Fibroblast of mammary gland (primary cell): ENCODE measurements around the gene PGAP3.

Source experiments
- DNase-seq: peaks from one replicate; pipeline ENCODE4 v3.0.0-alpha.2; 2010; ENCODE audit warnings: low read depth
- H3K4me3 ChIP-seq: 2 replicates; pipeline ENCODE4 v1.5.1; 2011; ENCODE audit warnings: low read depth, mild to moderate bottlenecking, low read length, moderate library complexity; ENCODE audit not compliant: control insufficient read depth
- TF ChIP-seq, protein P1 (sequence below): conservative IDR thresholded peaks from 2 replicates; pipeline ENCODE4 v1.5.1; 2011; ENCODE audit warnings: low read depth, low read length, inconsistent platforms; ENCODE audit not compliant: control insufficient read depth, insufficient read depth

The PGAP3 gene

DNA sequence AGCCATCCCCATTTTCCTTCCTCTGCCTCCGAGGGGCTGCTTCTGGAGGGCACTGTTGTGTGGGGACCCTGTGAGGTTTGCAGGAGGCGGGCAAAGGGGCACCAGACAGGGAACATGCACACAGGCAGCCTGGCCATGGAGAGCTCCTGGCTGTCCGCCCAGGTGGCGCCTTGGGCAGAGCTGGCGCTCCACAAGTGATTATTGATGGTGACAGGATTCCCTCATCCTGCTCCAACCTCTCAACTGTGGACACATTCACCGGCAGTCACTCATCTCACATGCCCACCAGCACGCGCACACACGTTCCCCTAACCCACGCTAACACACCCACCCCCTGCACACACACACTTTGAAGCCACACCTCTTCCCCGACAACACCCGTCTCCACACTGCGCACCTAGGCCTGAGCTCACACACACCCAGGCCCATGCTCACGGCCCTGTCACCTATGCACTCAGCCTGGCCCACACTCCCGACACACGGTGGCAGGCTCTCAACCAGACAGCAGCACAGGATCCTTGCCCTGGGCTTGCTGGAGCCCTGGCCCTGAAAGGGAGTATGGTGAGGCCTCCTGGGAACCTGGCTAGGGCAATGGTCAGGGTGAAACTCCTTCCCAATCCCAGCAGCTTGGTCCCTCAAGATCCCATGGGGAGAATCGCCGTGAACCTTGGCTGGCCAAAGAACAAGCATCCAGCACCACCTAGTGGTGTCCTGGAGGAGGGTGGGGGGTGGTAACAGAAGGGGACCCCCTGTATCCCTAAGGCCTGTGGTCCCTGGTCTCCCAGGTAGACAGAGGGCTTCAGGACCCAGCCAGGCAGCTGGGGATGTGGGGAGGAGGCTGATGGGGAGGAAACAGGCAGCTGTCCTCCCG, 16.0 kb downstream of the PGAP3 start:
- TF ChIP-seq, protein P1, sequence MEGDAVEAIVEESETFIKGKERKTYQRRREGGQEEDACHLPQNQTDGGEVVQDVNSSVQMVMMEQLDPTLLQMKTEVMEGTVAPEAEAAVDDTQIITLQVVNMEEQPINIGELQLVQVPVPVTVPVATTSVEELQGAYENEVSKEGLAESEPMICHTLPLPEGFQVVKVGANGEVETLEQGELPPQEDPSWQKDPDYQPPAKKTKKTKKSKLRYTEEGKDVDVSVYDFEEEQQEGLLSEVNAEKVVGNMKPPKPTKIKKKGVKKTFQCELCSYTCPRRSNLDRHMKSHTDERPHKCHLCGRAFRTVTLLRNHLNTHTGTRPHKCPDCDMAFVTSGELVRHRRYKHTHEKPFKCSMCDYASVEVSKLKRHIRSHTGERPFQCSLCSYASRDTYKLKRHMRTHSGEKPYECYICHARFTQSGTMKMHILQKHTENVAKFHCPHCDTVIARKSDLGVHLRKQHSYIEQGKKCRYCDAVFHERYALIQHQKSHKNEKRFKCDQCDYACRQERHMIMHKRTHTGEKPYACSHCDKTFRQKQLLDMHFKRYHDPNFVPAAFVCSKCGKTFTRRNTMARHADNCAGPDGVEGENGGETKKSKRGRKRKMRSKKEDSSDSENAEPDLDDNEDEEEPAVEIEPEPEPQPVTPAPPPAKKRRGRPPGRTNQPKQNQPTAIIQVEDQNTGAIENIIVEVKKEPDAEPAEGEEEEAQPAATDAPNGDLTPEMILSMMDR = peak; percentile 53
- DNase-seq = peak; percentile 37
- H3K4me3 ChIP-seq = no peak overlapping the region

- no peak overlapping the region for H3K4me3 ChIP-seq
- DNase-seq = no peak
- TF ChIP-seq, protein P1 = no peak
Observed at GRCh38 chr17:39670746-39671145, 17.1 kb downstream of the PGAP3 start.

DNA sequence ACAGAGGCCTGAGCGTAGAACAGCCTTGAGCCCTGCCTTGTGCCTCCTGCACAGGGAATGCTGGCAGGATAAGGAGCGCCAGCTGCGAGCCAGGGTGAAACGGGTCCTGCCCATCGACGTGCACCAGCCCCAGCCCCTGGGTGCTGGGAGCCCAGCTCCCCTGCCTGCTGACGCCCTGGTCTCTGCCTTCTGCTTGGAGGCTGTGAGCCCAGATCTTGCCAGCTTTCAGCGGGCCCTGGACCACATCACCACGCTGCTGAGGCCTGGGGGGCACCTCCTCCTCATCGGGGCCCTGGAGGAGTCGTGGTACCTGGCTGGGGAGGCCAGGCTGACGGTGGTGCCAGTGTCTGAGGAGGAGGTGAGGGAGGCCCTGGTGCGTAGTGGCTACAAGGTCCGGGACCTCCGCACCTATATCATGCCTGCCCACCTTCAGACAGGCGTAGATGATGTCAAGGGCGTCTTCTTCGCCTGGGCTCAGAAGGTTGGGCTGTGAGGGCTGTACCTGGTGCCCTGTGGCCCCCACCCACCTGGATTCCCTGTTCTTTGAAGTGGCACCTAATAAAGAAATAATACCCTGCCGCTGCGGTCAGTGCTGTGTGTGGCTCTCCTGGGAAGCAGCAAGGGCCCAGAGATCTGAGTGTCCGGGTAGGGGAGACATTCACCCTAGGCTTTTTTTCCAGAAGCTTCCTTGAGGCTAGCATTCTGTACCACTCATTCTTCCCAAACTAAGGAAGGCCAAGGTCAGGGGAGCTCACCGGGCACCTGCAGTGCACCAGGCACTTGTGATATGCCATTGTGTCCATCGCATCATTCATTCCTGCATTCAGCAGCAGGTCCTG, 17.7 kb downstream of the PGAP3 start:
- H3K4me3 ChIP-seq = no peak overlapping the region
- TF ChIP-seq, protein P1 = no peak
- no peak for DNase-seq

GRCh38 chr17:39667945-39668924, 19.6 kb downstream of the PGAP3 start, which contains the start of gene PNMT:
Gene PNMT (plus strand): TSS chr17:39668453. CDS start chr17:39668476, 23 bp downstream.
- H3K4me3 ChIP-seq = no peak within 1 kb of the TSS
- TF ChIP-seq, protein P1 = peak; percentile 38
- peak; percentile 42 for DNase-seq

DNA sequence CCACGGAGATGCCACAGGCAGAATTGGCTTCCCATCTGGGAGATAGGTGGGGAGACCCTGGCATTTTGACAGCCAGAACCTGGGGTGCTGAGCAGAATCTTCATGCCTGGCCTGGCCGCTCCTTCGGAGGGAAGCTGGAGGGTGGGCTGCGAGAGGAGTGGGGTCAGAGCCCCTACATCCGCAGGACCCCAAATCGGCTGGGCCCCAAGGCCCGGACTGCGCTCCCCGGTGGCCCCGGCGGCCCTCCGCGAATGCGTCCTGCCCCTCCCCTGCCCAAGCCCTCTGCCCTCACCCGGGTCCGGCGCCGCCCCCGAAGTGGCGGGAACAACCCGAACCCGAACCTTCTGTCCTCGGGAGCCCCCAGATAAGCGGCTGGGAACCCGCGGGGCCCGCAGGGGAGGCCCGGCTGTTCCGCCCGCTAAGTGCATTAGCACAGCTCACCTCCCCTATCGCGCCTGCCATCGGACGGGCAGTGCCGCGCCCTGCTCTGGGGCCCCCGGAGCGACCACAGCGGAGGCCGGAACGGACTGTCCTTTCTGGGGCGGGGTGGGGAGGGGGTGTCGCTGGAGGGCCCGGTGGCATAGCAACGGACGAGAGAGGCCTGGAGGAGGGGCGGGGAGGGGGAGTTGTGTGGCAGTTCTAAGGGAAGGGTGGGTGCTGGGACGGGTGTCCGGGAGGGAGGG, 20.5 kb downstream of the PGAP3 start:
- TF ChIP-seq, protein P1 = no peak
- no peak overlapping the region for H3K4me3 ChIP-seq
- DNase-seq = no peak
